ENCODE measurements around the gene KRTAP12-1. TPM values are rescaled to one million over a fixed set of nuclear protein-coding genes. Genes with fewer than 3 reads are reported as not detected.
"Not testable (repeated sequence)": the region's sequence is repeated elsewhere in the genome, so short reads cannot be mapped to it uniquely, and the experiment has no call there.

KRTAP12-1 gene
- total and polyA plus RNA-seq, 7 donors: not detected

DNA sequence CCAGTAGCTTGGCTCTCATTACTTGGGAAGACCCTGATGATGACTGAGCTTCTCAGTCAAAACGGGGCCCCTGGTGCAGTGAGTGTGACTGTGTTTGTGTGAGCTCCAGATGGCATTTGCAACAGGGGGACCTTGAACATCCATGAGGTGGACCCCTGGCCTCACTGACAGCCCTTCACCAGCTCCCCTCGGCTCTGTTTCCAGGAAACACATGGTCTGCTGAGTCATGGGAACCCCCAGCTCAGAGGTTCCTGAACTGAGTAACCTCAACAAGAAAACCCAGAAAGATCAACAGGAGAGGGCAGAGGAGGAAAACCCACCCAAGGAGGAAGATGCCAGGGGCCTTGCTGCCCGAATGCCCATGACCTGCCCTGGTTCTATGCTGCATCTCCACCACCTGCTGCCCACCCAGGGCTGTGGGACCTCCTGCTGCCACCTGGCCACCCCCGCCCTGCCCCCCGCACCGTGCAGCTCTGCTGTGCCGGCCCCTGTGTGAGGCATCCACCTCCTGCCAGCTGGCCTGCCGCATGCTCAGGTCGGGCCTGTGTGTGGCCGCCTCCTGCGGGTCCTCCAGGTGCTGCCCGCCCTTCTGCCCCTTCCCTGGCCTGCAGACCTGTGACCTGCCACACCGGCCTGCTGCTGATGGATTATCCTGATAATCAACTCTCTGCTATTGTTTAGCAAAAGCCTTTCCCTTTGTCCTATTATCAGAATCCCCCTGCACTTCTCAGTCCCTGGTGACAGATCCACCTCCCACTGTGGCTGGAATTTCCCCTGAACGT is 4.2 kb upstream of the KRTAP12-1 start:
- intact Hi-C loops (cut with DNase I): no loop called here
- WGBS, 3 donors: 36 to 46% (median 39%) methylated on average over 12 to 14 of the region's 14 CpGs
- Histone ChIP-seq H3K36me3 (ENCODE audit: insufficient read depth in 1 of 2, low read depth in 1 of 2) (no peaks in the 10 kb centered on the region), H3K4me3 (no peak overlapping the region), H3K27me3 (ENCODE audit: insufficient read depth in 3 of 3, low read length in 2 of 3) (peaks cover 0 to 43% (median 11%) of the 10 kb centered on the region in 3 donors), H3K27ac (no peak overlapping the region), H3K9me3 (no peaks in the 10 kb centered on the region), H3K4me1 (no peaks in the 10 kb centered on the region)
- DNase-seq (no peak), ATAC-seq (no peak)
- TF ChIP-seq, protein P1, sequence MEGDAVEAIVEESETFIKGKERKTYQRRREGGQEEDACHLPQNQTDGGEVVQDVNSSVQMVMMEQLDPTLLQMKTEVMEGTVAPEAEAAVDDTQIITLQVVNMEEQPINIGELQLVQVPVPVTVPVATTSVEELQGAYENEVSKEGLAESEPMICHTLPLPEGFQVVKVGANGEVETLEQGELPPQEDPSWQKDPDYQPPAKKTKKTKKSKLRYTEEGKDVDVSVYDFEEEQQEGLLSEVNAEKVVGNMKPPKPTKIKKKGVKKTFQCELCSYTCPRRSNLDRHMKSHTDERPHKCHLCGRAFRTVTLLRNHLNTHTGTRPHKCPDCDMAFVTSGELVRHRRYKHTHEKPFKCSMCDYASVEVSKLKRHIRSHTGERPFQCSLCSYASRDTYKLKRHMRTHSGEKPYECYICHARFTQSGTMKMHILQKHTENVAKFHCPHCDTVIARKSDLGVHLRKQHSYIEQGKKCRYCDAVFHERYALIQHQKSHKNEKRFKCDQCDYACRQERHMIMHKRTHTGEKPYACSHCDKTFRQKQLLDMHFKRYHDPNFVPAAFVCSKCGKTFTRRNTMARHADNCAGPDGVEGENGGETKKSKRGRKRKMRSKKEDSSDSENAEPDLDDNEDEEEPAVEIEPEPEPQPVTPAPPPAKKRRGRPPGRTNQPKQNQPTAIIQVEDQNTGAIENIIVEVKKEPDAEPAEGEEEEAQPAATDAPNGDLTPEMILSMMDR (IDR thresholded peaks at IDR 0.05): no peak

DNA sequence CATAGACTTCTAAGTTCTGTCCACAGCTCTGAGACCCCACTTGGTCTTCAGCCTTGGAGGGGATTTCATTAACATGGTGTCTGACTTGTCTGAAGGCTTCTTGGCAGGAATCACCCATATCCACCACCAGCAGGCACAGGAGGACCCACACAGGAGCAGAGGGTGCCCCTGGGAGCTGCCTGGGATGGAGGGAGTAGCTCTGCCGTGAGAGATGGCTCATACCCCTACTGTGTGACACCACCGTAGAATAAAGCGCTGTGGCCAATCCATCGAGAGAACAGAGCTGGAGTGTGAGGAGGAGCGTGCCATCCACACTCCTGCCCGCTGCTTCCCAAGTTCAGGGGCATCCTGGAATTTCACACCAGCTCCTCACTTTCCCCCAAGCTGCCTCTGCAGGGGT is 3.1 kb upstream of the KRTAP12-1 start:
- WGBS, 3 donors: 73 to 82% (median 76%) methylated on average over 6 of the region's 6 CpGs
- intact Hi-C loops (cut with DNase I); H3K9me3 ChIP-seq; H3K4me1 ChIP-seq; DNase-seq; H3K27ac ChIP-seq; H3K4me3 ChIP-seq; ATAC-seq; H3K36me3 ChIP-seq (ENCODE audit: insufficient read depth in 1 of 2, low read depth in 1 of 2): not testable (repeated sequence)
- peaks cover 0 to 48% (median 11%) of the 10 kb centered on the region in 3 donors for H3K27me3 ChIP-seq (ENCODE audit: insufficient read depth in 3 of 3, low read length in 2 of 3)

DNA sequence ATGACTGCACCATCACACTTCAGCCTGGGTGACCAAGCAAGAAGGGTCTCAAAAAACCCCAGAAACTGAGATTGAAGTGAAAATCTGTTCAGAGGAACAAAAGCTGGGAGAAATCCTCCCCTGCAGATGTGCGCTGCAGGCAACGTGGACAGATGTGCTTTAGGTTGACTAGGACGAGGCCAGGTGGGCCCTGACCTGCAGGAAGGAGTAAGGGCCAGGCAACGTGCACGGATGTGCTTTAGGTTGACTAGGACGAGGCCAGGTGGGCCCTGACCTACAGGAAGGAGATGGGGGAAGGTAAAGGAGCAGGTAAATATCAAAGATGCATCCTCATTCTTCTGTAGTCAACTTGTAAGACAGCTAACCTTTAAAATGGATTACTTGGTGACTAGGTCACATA is 2.5 kb upstream of the KRTAP12-1 start:
- Histone ChIP-seq H3K36me3 (ENCODE audit: insufficient read depth in 1 of 2, low read depth in 1 of 2) (no peaks in the 10 kb centered on the region), H3K4me3 (no peak overlapping the region), H3K4me1 (no peaks in the 10 kb centered on the region), H3K9me3 (no peaks in the 10 kb centered on the region), H3K27ac (no peak overlapping the region), H3K27me3 (ENCODE audit: insufficient read depth in 3 of 3, low read length in 2 of 3) (peaks cover 0 to 52% (median 11%) of the 10 kb centered on the region in 3 donors)
- intact Hi-C loops (cut with DNase I): no loop called here
- ATAC-seq (no peak), DNase-seq (no peak)
- TF ChIP-seq, protein P1 (IDR thresholded peaks at IDR 0.05): no peak
- WGBS, 3 donors: 66 to 77% (median 74%) methylated on average over 6 of the region's 6 CpGs

DNA sequence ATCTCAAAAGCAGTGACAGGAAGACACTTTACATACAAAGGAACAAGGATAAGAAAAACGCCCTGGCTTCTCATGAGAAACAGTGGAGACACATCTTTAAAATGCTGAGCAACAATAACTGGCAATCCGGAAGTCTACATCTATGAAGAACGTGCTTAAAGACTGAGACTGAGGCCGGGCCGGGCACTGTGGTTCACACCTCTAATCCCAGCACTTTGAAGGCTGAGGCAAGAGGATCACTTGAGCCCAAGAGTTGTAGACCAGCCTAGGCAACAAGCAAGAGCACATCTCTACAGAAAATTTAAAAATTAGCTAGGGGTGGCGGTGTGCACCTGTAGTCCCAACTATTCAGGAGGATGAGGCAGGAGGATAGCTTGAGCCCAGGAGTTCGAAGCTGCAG is 2.1 kb upstream of the KRTAP12-1 start:
- TF ChIP-seq, protein P1 (IDR thresholded peaks at IDR 0.05): no peak
- no peak overlapping the region for H3K4me3 ChIP-seq
- H3K27me3 ChIP-seq (ENCODE audit: insufficient read depth in 3 of 3, low read length in 2 of 3): peaks cover 0 to 56% (median 11%) of the 10 kb centered on the region in 3 donors
- H3K4me1 ChIP-seq: no peaks in the 10 kb centered on the region
- H3K9me3 ChIP-seq: no peaks in the 10 kb centered on the region
- intact Hi-C loops (cut with DNase I): no loop called here
- ATAC-seq (no peak), DNase-seq (no peak)
- H3K27ac ChIP-seq: no peak overlapping the region
- 71 to 80% (median 77%) methylated on average over 7 of the region's 7 CpGs for WGBS, 3 donors
- H3K36me3 ChIP-seq (ENCODE audit: insufficient read depth in 1 of 2, low read depth in 1 of 2): no peaks in the 10 kb centered on the region

DNA sequence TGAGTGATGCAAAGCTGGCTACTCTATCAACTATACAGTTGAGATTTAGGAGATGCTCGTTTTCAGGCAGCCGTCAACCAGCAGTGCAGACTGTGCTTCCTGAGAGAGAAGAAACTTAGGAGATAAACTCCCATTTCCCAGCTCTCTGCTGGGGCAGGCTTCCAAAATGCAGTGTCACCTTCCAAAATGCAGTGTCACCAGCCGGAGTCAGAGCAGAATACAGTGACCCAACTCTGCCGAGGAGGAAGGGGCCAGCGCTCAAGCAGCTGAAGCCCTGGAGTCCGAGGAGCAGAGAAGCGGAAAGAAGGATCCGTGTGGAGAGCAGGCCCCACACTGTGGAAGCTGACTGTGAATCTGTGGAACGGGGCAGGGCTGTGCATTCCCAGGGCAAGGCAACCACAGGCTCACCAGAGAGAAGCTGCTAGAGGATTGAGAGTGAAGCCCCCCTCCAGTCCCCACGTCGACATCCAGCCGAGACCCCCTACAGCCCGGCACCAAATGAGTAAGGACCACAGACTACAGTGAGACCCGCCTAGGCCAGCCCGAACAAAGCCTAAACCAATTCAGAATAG is 703 bp upstream of the KRTAP12-1 start:
- ATAC-seq (no peak), DNase-seq (no peak)
- Histone ChIP-seq H3K9me3 (no peaks in the 10 kb centered on the region), H3K27ac (no peak overlapping the region), H3K4me1 (no peaks in the 10 kb centered on the region), H3K4me3 (no peak overlapping the region), H3K36me3 (ENCODE audit: insufficient read depth in 1 of 2, low read depth in 1 of 2) (no peaks in the 10 kb centered on the region), H3K27me3 (ENCODE audit: insufficient read depth in 3 of 3, low read length in 2 of 3) (peaks cover 0 to 49% (median 10%) of the 10 kb centered on the region in 3 donors)
- TF ChIP-seq, protein P1 (IDR thresholded peaks at IDR 0.05): no peak
- 64 to 79% (median 78%) methylated on average over 15 of the region's 15 CpGs for WGBS, 3 donors
- intact Hi-C loops (cut with DNase I): no loop called here
